Activated CD4-positive, alpha-beta T cell treated with anti-CD3 and anti-CD28 coated beads, Interleukin-2, Interleukin-4, amounts not matched to agents 100 ng/mL and 50 ng/mL, durations not matched to agents 16 hours and 8 hours (primary cell): ENCODE data around the gene EPO.

Source experiments
- DNase-seq: peaks from one replicate; pipeline ENCODE4 v3.0.0-alpha.2; 2020; ENCODE audit warnings: low spot score

EPO gene

GRCh38 chr7:100720279-100720670 lies at the start of gene EPO:
TSS of gene EPO (plus strand) at chr7:100720468. CDS start at chr7:100720981, 513 bp downstream.
- DNase-seq, result no peak

DNA sequence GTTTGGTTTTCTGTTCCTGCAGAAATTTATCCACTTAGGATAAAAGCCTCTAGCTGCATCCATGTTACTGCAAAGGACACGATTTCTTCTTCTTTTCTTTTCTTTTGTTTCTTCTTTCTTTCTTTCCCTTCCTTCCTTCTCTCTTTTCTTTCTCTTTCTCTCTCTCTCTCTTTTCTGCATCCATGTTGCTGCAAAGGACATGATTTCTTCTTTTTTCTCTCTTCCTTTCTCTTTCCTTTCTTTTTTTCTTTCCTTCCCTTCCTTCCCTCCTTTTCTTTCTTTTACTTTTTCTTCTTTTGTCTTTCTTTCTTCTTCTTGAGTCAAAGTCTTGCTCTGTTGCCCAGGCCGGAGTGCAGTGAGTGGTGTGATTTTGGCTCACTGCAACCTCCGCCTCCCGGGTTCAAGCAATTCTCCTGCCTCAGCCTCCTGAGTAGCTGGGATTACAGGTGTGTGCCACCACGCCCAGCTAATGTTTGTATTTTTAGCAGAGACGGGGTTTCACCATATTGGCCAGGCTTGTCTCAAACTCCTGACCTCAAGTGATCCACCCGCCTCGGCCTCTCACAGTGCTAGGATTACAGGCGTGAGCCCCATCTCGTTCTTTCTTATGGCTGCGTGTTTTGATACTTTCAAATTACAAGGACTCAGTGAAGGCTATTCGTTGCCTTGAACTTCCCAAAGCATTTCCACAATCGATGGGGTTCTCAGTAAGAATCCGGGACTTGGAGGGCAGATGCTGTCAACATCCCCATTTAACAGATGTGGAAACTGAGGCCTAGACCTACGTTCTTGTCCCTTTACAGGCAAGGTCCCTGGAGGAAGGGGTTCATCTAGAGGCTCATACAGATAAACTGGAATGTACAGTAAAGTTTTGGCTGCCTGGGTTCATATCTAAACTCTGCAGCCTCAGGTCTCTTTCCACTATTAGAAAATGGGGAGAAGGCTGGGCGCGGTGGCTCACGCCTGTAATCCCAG lies 48.6 kb upstream of the EPO start:
- DNase-seq, result no peak

- DNase-seq, result peak; percentile 99
Measured at GRCh38 chr7:100673302-100673941, 46.8 kb upstream of the EPO start, which contains the start of gene GNB2. TSS of gene GNB2 (plus strand) at chr7:100673740. CDS start at chr7:100676266, 2,526 bp downstream.

GRCh38 chr7:100673942-100674410 lies 46.3 kb upstream of the EPO start:
- DNase-seq, result no peak

GRCh38 chr7:100674411-100675104 lies 45.7 kb upstream of the EPO start:
- DNase-seq, result no peak

DNA sequence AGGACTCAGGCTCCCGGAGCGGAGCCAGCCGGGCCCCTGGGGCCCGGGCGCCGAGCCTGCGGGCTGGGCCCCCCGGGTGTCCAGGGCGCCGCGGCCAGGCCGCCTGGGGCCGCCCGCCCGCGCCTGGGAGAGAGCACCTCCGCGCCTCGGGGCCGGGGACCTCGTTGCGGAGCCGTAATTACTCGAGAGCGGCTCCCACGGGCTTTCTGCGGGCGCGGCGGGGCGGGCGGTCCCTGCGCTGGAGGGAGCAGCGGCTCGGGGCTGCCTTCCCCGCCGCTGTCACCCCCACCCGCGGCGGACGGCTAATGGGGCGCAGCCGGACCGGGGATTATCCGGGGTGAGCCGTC lies 45.2 kb upstream of the EPO start:
- DNase-seq, result no peak

DNA sequence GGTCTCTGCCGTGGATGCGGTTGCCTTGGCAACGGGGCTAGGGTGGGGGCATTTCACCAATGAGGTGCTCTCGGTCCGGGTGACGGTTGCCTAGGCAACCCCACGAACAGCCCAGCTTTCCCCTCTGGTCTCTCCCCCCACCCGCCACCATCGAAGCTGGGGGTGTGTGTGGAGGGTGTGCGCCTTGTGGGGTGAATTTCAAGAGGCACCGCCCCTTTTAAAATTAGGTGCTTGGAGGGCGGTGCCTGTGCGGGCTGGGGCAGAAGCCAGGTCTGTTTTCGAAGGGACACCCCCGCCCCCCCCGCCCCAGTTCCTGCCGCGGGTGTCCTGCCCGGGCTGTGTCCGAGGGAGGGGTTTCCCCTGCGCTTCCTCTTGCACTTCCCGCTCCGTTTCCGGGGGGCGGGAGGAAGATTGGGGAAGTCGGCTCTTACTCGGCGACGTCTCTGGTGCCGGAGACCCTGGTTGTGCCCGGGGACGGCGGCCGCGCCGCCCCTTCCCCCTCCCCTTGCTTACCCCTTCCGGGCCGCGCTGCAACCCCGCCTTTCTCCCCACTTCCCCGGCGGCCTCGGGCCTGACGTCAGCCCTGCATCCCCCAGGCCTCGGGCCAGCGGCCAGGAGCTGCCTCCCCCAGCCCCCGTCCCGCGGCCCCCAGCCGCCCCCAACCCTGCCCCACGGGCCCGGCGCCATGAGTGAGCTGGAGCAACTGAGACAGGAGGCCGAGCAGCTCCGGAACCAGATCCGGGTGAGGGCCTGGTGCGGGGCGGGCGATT lies 44.5 kb upstream of the EPO start:
- peak; percentile 88 for DNase-seq

DNA sequence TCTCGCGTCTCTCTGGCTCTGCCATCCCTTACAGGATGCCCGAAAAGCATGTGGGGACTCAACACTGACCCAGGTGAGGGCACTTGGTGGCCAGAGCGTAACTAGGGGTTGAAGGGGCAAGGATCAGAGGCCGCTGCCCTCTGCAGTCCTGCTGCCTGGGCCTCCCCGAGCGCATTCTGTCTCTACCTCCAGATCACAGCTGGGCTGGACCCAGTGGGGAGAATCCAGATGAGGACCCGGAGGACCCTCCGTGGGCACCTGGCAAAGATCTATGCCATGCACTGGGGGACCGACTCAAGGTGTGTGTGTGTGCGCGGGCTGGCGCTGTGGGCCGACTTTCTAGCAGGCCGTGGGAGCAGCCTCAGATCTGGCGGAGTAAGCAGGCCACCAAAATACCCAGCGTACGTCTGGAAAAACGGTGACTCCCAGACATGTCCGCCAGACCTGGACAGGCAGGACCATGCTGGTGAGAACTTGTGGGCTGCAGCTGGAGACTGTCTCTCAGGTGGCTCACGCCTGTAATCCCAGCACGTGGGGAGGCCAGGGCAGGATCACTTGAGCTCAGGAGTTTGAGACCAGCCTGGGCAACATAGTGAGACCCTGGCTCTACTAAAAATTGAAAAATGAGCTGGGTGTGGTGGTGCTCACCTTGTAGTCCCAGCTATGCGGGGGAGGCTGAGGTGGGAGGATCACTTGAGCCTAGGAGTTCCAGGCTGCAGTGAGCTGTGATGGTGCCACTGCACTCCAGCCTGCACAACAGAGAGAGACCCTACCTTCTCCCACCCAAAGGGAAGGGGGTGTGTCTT lies 43.6 kb upstream of the EPO start:
- no peak for DNase-seq

DNA sequence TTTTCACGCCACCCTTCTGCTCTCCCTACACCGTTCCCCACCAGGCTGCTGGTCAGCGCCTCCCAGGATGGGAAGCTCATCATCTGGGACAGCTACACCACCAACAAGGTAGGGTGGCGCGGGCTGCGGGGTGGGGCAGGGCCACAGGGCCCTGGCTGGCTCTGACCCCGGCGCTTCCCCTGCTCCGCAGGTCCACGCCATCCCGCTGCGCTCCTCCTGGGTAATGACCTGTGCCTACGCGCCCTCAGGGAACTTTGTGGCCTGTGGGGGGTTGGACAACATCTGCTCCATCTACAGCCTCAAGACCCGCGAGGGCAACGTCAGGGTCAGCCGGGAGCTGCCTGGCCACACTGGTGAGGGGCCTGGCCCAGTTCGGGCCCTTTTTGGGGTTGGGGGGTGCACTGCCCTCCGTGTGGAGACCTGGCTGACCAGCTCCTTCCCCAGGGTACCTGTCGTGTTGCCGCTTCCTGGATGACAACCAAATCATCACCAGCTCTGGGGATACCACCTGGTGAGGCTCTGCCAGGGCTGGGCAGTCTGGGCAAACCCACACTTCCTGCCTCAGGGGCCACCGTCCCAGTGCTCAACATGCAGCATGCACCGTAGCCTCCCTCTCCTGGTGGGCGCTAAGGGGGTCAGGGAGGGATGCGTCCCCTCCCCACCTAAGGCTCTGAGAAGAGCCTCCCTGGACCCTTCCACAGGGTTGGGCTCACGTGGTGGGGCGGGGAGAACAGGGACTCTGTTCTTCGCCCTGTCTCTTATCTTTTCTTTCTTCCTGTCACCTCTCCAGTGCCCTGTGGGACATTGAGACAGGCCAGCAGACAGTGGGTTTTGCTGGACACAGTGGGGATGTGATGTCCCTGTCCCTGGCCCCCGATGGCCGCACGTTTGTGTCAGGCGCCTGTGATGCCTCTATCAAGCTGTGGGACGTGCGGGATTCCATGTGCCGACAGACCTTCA lies 42.7 kb upstream of the EPO start:
- DNase-seq, result no peak

DNA sequence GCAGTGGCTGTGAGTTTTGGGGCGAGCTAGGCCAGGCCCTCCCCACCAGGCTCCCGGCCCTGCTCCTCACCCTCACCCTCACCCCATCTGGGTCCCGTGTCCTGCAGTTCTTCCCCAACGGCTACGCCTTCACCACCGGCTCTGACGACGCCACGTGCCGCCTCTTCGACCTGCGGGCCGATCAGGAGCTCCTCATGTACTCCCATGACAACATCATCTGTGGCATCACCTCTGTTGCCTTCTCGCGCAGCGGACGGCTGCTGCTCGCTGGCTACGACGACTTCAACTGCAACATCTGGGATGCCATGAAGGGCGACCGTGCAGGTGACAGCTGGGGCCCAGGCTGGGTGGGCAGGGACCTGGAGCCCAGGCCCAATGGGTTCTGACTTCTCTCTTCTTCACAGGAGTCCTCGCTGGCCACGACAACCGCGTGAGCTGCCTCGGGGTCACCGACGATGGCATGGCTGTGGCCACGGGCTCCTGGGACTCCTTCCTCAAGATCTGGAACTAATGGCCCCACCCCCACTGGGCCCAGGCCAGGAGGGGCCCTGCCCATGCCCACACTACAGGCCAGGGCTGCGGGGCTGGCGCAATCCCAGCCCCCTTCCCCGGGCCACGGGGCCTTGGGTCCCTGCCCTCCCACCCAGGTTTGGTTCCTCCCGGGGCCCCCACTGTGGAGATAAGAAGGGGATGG lies 41.8 kb upstream of the EPO start:
- no peak for DNase-seq

DNA sequence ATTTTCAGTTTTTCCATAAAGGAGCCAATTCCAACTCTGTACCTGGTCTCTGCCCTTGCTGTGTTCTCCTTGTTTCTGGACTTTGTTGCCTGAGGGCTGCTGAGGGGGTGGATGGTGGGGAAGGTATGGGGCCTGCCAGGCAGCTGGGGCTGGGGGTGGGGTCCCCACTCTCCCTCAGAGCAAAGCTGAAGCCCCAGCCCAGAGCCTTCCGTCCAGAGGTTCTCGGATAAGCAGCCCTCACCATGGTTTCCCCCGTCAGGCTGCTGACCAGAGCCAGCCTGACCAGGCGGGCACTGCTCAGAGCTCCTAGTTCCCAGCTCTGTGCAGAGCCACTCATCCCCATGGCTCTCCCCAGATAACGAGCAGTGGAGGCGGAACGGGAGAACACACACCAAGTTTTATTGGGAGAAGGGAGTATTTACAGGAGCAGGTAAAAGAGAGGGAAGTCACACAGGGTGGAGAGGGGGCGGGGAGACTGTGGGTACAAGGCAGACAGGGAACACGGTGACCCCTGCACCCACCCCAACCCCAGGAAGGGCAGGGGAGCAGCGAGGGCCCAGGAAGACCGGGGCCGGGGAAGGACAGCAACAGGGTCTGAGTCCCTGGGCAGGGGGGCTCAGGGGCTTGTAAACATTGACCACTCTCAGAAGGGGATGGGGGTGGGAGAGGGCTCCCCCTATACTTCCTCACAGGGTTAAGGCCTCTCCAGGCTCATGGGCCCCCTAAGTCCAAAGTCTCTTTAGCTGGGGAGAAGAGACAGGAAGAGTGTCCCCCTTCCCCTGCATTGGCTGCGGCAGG lies 40.9 kb upstream of the EPO start:
- no peak for DNase-seq

- DNase-seq, result no peak
Measured at GRCh38 chr7:100679927-100680575, 40.2 kb upstream of the EPO start.

DNA sequence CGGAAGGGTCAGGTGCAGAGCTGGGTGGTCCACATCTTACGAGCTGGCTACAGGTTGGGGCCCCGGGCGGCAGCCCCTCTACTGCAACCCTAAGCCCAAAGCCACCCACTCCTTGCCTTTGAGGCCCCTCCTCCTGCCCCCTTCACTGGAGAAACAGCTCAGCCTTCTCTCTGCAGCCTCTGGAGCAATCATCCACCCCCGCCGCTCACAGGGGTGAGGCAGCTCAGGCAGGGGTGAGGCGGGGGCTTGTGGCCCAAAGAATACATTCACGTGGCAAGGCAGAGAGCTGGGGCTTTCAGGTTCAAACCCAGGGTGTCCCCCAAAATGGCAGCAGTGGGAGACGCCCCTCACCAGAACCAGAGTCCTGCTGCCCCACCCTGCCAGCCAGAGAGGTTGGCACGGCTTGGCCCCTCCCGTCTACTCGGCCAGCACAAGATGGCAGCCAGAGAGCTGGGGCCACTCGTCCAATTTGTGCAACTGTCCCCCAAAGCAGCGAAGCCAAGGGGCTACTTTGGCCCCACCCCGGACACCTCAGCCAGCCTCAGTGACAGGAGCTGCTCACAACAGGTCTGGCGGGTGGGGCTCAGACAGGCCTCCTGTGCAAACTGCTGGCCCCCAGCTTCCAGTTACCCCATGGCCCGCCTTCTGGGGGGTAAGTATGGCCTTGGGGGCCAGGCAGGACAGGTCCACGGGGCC lies 39.5 kb upstream of the EPO start:
- DNase-seq, result no peak

DNA sequence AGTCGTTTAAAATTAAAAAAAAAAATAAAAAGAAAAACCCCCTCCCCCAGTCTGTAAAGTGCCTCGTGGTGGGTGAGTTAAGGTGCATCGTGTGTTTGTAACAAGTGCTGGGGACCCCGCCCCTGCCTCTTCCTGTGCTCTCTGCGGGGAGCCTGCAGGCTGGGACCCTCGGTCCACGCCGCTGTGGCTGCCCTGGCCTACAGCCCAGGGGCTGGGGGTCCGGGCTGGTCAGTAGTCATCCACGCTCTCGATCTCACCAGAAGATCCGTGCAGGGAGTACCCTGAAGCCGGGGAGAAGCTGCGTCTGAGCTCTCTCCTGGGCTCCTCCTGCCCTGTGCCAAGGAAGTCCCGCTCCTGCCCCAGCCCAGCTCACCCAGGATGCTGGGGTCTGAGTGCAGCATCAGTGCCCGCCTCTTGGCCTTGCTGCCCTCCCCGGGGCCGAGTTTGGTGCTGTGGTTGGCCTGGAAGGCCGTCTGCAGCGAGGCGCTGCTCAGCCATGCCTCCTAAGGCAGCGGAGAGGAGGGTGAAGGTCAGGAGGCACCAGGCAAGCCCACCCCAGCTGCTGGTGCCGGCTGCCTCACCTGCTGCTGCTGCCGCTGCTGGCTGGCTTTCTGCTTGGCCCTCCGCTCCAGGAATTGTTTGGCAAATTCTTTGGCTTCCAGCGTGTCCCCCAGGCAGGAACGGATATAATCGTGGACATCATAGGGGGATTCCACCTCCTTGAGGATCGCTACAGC lies 38.6 kb upstream of the EPO start:
- no peak for DNase-seq

- DNase-seq, result no peak
Measured at GRCh38 chr7:100682228-100682741, 38.0 kb upstream of the EPO start.

GRCh38 chr7:100682991-100683658 lies 37.1 kb upstream of the EPO start:
- DNase-seq, result no peak
